ENCODE results near the gene IFITM1.
"Not testable (repeated sequence)": the region's sequence is repeated elsewhere in the genome, so short reads cannot be mapped to it uniquely, and the experiment has no call there.

GRCh38 chr11:328516-329100 is 14.8 kb downstream of the IFITM1 start:
- TF ChIP-seq CTCF (IDR thresholded peaks at IDR 0.05 in 8 of 11, conservative IDR thresholded peaks at IDR 0.05 in 3 of 11); POLR2A (IDR thresholded peaks at IDR 0.05); POLR2AphosphoS5 (IDR thresholded peaks at IDR 0.05): not testable (repeated sequence)
